ENCODE measurements around the gene CFAP299.

DNA sequence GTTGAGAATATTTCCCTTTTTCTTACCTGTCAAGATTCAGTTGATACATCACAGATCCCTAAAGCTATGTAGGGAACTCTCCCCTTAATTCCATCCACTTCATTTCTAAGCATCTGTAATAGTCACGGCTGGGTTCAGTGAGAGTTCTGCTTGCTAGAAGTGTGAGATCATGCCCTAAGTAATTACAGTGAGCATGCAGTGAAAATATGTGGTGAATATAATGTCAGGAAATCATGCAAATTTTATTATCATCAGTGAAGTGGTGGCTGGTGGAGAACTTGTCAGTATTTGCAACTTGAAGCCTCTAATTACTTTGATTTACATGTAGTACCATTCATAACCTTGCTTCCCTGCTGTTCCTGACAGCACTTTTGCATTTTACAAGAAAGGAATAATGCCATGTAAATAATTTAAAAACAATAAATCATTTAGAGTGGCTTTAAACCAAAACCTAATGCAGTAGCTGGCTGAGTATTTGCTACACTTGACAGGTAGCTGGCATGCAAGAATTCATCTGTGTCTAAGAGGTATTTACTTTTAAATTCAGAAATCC is 28.3 kb upstream of the CFAP299 start:
- TF ChIP-seq, protein P1, sequence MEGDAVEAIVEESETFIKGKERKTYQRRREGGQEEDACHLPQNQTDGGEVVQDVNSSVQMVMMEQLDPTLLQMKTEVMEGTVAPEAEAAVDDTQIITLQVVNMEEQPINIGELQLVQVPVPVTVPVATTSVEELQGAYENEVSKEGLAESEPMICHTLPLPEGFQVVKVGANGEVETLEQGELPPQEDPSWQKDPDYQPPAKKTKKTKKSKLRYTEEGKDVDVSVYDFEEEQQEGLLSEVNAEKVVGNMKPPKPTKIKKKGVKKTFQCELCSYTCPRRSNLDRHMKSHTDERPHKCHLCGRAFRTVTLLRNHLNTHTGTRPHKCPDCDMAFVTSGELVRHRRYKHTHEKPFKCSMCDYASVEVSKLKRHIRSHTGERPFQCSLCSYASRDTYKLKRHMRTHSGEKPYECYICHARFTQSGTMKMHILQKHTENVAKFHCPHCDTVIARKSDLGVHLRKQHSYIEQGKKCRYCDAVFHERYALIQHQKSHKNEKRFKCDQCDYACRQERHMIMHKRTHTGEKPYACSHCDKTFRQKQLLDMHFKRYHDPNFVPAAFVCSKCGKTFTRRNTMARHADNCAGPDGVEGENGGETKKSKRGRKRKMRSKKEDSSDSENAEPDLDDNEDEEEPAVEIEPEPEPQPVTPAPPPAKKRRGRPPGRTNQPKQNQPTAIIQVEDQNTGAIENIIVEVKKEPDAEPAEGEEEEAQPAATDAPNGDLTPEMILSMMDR (IDR thresholded peaks at IDR 0.05; ENCODE audit: low read length) = no peak
- TF ChIP-seq EZH2phosphoT487 (IDR thresholded peaks at IDR 0.05; ENCODE audit: low read length) (no peak), EZH2 (optimal IDR thresholded peaks at IDR 0.05; ENCODE audit: low read depth, low read length) (no peak)

Measured in MM.1S (cell line).